ENCODE results near the gene MRPS17. TPM values are rescaled to one million over a fixed set of nuclear protein-coding genes. Genes with fewer than 3 reads are reported as not detected.

Gene MRPS17
- total RNA-seq (2022; extraction: Qiagen RNA extraction), result 24.3 to 29.9 TPM (median 25.7 TPM) in 5 replicates

DNA sequence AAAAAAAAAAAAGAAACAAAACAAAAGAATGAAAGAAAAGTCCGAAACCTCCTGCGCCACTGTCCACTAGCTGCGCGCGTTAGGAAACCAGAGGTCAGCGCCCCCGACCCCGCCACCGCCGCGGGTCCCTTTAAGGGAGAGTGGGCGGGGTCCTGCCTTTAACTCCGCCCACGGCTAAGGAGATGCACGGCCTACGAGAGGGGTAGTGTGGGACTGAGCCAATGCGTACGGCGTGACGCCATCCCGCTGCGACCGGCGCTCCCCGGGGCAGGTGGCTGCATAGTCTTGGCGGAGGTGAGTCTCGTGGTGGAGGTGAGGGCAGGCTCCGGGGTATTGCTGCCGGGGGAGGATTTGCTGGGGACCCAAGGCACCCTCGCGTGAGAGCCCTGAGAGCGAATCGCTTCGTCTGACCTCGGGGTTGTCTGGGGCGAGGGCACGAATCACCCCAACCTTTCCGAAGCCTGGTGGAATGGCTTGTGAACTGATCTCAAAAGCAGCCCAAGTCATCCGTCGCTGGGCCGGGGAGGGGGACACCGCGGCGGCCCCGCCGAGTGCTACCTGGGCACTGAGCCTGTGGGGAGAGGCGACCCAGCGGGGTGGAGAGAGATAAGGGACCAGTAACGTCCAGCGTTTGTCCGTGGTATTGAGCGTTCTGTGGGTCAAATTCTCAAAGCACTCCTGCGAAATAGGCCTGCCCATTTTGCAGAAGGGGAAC, at the start of gene MRPS17:
MRPS17 (plus strand) TSS at position 241 of the 715 bp plus-strand sequence. CDS start 1,319 bp downstream, outside the sequence.

DNA sequence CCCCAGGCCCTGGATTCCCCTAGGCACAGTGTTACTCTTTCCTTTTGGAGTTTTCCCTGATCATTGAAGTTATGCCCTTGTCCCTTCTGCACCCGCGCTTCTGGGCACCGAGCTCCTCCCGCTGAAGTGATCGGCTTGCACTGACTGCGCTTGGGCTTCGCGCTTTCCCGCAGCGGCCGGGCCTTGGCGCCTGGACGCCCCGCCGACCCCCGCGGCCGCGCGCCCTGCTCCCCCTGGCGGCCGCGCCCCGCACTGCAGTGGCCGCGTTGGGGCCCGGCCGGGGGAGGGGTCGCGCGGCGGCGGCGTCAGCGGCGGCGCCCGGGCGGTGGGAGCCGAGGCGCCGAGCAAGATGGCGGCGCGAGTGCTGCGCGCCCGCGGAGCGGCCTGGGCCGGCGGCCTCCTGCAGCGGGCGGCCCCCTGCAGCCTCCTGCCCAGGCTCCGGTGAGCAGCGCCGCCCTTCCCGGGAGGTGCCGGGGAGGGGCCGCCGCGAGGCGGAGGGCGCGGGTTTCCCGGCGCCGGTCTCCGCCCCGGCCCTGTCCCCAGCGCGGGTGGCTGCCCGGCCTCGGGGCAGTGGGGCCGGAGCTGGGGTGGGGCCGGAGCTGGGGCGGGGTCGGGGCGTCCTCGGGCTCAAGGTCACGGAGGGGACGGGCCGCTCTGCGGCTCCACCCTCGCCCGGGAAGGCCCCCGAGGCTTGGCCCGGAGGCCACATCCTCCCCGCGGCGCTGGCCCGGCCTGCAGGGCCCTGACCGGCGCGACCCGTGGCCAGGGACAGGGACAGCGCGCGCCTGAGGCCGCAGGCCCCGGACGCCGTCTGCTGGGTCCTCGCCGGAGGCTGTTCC, 12.8 kb downstream of the MRPS17 start, which contains the start of gene NIPSNAP2:
NIPSNAP2 (plus strand) TSS at position 325 of the 839 bp plus-strand sequence; CDS start at position 350, 25 bp downstream.

Other genes starting within 250 kb of the MRPS17 start
- gene SEPTIN14, start 89.1 kb upstream of the MRPS17 start, total RNA-seq (2022; extraction: Qiagen RNA extraction), result not detected in 5 replicates
- 0.61 to 1.4 TPM (median 0.87 TPM) in 5 replicates for gene ZNF713, start 64.4 kb upstream of the MRPS17 start, total RNA-seq (2022; extraction: Qiagen RNA extraction)
- 42.9 to 54.9 TPM (median 49.1 TPM) in 5 replicates for gene NIPSNAP2, start 12.7 kb downstream of the MRPS17 start, total RNA-seq (2022; extraction: Qiagen RNA extraction)
- gene PSPH, start 99.6 kb downstream of the MRPS17 start, total RNA-seq (2022; extraction: Qiagen RNA extraction), result 24.3 to 35.0 TPM (median 25.7 TPM) in 5 replicates
- 260 to 305 TPM (median 271 TPM) in 5 replicates for gene CCT6A, start 99.9 kb downstream of the MRPS17 start, total RNA-seq (2022; extraction: Qiagen RNA extraction)
- 109 to 116 TPM (median 114 TPM) in 5 replicates for gene SUMF2, start 112.4 kb downstream of the MRPS17 start, total RNA-seq (2022; extraction: Qiagen RNA extraction)
- gene PHKG1, start 141.1 kb downstream of the MRPS17 start, total RNA-seq (2022; extraction: Qiagen RNA extraction), result 0.31 to 0.83 TPM (median 0.65 TPM) in 5 replicates
- 552 to 780 TPM (median 704 TPM) in 5 replicates for gene CHCHD2, start 154.6 kb downstream of the MRPS17 start, total RNA-seq (2022; extraction: Qiagen RNA extraction)
- not detected in 5 replicates for gene NUPR2, start 164.5 kb downstream of the MRPS17 start, total RNA-seq (2022; extraction: Qiagen RNA extraction)